GM18526 (cell line): ENCODE measurements around the gene BIRC6.

ENCODE experiments used
- POLR2A ChIP-seq: IDR thresholded peaks from 3 replicates; pipeline ENCODE4 v1.6.1; 2011; ENCODE audit not compliant: insufficient read length; ENCODE audit errors: extremely low read depth

BIRC6 gene

DNA sequence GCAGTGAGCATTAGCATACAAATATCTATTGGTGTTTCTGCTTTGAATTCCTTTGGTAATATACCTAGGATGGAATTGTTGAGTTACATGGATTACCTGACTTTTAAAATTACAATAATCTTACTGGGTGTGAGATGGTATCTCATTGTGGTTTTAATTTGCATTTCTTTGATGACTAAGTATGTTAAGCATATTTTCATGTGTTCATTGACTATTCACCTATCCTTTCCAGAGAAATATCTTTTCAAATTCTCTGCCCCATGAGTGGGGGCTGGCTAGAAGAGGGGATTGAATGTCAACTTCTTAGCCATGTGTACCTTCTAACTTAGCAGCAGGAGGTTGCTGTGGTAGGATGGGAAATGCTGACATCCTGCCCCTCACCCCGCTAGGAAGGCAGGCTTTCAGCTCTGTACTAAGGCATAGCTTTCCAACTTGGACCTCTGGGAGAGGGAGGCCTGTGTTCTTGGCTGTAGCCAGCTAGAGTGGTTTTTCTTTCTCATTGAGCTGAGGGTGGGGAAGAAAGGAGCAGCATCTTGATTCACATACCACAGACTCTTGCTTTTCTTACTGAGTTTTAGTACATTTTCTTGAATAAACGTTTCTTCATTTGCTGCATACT lies 207.7 kb downstream of the BIRC6 start:
- no peak for TF ChIP-seq POLR2A

- TF ChIP-seq POLR2A = no peak
Observed at GRCh38 chr2:32565902-32566301, 209.1 kb downstream of the BIRC6 start.

DNA sequence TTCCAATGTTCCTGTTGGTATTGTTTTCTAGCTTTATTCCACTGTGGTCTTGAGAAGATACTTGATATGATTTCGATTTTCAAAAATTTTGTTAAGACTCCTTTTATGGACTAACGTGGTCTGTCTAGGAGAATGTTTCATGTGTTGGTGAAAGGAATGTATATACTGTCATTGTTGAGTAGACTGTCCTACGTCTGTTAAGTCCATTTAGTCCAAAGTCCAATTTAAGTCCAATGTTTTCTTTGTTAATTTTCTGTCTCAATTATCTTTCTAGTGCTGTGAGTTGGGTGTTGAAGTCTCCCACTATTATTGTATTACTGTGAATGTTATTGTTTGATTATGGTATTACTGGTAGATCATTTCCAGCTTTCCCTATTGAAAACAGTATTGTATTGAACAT lies 215.2 kb downstream of the BIRC6 start:
- no peak for TF ChIP-seq POLR2A

- TF ChIP-seq POLR2A = no peak
Observed at GRCh38 chr2:32572737-32573136, 215.9 kb downstream of the BIRC6 start.

DNA sequence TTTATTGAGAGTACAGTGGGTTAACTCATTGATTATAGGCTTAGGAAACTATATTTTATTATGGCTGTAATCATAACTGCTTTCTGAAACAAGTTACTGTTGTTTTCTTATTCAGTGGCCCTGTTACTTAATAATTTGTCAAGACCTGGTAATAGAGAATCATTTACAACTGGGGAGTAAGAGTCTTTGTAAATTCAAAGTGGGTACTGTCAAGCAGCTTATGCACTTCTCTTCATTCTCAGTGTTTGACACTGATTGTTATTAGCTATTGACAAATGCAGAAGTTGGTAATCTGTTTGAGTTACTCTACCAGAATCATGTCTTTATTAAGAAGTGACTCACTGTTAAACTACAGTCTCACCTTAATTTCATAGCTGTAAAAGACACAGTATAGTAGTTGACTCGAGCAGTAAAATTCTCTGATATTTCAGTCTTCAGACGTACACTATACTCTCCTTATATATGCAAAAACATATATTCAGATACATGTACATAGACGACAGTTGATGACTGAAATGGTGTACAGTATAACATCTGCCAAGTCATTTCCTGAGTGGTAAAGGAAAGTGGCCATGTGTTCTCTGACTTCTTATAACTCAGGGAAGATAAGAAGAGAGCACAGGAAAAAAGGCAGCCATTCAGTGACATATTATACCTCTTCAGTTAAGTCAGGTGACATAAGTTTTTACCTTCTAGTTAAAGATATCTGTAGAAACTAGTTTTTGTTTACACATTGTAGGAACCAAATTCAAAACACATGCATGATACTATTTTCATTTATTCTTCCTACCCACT lies 235.0 kb downstream of the BIRC6 start:
- no peak for TF ChIP-seq POLR2A

GRCh38 chr2:32594573-32594972 lies 237.8 kb downstream of the BIRC6 start:
- no peak for TF ChIP-seq POLR2A

DNA sequence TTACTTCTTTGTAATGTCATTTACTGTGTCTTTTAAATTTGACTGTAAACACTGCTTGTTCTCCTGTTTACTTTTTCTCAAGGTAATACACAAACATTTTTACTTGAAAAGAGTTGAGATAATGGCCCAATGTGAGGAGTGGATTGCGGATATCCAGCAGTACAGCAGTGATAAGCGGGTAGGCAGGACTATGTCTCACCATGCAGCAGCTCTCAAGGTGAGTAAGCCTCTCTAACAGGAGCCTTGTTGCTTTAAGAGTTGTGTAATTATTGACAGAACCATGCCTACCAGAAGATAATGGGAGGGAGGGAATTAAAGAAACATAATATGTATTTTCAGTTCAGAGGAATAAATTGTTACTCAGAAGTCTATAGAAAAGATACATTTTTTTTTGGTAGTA lies 254.5 kb downstream of the BIRC6 start:
- TF ChIP-seq POLR2A = no peak

DNA sequence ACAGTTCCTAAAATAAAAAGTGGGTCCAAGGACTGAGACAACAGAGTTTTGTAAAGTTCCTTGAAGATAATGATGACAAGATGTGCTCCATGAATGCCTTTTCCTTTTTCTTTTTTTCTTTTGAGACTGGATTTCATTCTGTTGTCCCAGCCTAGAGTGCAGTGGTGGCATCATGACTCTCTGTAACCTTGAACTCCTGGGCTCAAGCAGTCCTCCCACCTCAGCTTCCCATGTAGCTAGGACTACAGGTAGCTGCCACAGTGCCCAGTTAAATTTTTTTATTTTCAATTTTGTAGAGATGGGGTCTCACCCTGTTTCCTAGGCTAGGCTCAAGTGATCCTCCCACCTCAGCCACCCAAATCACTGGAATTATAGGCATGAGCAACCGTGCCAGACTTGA lies 254.9 kb downstream of the BIRC6 start:
- no peak for TF ChIP-seq POLR2A

DNA sequence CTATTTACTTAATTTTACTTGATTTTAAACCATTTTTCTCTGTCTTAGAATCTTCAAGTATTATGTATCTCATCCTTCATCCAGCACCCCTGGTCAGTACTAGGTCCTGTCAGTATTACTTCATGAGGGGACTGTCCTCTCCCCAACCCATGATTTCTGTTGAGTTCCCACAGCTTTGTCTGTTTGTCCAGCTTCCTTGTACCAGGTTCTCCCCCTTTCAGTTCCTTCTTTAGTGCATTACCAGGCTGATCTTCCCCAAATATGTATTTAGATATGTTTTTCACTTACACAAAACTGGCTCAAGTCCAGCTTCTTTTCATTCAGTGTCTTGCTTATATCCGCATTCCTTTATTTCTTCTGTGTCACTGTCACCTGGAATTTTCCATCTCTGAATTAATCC lies 257.3 kb downstream of the BIRC6 start:
- no peak for TF ChIP-seq POLR2A

DNA sequence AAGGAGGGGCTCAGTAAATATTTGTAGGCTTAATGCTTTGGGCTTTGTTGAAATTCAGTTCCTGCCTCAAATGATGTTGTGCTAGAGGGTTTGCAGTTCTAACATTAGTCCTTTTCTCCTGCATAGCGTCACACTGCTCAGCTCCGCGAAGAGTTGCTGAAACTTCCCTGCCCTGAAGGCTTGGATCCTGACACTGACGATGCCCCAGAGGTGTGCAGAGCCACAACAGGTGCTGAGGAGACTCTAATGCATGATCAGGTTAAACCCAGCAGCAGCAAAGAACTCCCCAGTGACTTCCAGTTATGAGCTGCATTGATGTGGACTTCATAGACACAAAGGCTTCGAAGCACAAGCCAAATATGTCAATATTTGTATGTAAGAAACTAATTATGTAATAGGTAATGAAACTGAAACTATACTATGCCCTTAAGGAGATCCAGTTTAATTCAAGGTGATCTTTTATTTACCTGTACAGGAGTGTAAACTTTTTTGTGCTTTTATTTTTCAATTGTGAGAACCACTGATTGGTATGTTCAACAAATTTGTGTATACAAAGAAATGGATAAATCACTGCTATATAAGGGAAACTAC lies 260.9 kb downstream of the BIRC6 start:
- no peak for TF ChIP-seq POLR2A

- TF ChIP-seq POLR2A = no peak
Observed at GRCh38 chr2:32622570-32623310, 265.9 kb downstream of the BIRC6 start.

- no peak for TF ChIP-seq POLR2A
Observed at GRCh38 chr2:32623311-32623706, 266.5 kb downstream of the BIRC6 start.

DNA sequence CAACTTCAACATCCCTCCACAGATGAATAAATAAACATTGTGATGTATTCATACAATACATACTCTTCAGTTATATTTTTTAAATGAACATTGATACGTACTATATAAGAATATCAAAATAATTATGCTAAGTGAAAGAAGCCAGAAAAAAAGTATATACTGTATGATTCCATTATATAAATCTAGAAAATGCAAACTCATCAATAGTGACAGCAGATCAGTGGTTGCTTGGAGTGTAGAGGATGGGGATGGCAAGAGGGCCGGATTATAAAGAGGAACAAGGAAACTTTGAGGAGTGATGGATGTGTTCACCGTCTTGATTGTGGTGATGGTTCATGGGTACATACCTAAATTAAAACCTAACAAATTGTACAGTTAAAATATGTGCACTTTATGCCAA lies 268.0 kb downstream of the BIRC6 start:
- TF ChIP-seq POLR2A = no peak

GRCh38 chr2:32626639-32627221 lies 269.9 kb downstream of the BIRC6 start:
- no peak for TF ChIP-seq POLR2A

DNA sequence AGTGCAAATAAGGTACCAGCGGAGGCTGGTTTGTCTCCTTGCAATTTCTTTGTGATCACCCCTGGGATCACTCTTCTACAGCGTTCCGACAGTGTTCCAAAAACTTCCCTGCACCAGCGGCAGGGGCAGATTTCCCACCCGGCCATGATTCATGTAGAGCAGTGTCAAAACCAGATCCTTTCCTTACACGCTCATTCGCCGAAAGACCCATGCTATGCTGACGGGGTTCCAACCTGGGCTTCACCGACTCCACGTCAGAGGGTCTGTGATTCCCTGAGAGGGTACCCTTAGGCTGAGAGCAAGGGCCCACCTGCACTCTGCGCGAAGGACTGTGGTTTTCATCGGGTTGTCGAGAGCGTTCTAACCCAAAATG lies 270.6 kb downstream of the BIRC6 start:
- no peak for TF ChIP-seq POLR2A
